Activated naive CD8-positive, alpha-beta T cell treated with anti-CD3 and anti-CD28 coated beads, Interleukin-2, amount 50 U/mL, for 24 hours (primary cell): ENCODE data around the gene TAS2R14.

Experiments used
- ATAC-seq: fragments of 150-1000 bp; cut with Tn5 transposase; one replicate; pipeline ENCODE4 v1.10.0; 2021
- DNase-seq: peaks from one replicate; pipeline ENCODE4 v3.0.0; 2021
- H3K27ac Mint-ChIP-seq: one replicate; pipeline ENCODE4 v1.8.0; 2021; ENCODE audit warnings: mild to moderate bottlenecking, mixed read lengths
- H3K27me3 Mint-ChIP-seq: one replicate; pipeline ENCODE4 v1.8.0; 2021; ENCODE audit warnings: mixed read lengths
- H3K36me3 Mint-ChIP-seq: one replicate; pipeline ENCODE4 v1.8.0; 2021; ENCODE audit warnings: low read depth, mixed read lengths
- H3K4me1 Mint-ChIP-seq: one replicate; pipeline ENCODE4 v1.8.0; 2021; ENCODE audit warnings: mixed read lengths
- H3K4me3 Mint-ChIP-seq: one replicate; pipeline ENCODE4 v1.8.0; 2021; ENCODE audit warnings: mild to moderate bottlenecking, moderate library complexity, mixed read lengths
- H3K9me3 Mint-ChIP-seq: one replicate; pipeline ENCODE4 v1.8.0; 2021; ENCODE audit warnings: mixed read lengths

The TAS2R14 gene

GRCh38 chr12:10941369-10941768 lies 2.3 kb upstream of the TAS2R14 start:
- no peak overlapping the region for H3K4me3 Mint-ChIP-seq
- H3K36me3 Mint-ChIP-seq: no peaks in the 10 kb centered on the region
- H3K4me1 Mint-ChIP-seq: no peaks in the 10 kb centered on the region
- no peak for DNase-seq
- peaks cover 16% of the 10 kb centered on the region for H3K9me3 Mint-ChIP-seq
- no peak overlapping the region for H3K27ac Mint-ChIP-seq
- no peaks in the 10 kb centered on the region for H3K27me3 Mint-ChIP-seq
- no peak for ATAC-seq

GRCh38 chr12:10940389-10940788 lies 1.3 kb upstream of the TAS2R14 start:
- Mint-ChIP-seq H3K27ac (no peak overlapping the region), H3K9me3 (peaks cover 7% of the 10 kb centered on the region), H3K36me3 (no peaks in the 10 kb centered on the region), H3K27me3 (no peaks in the 10 kb centered on the region), H3K4me1 (no peaks in the 10 kb centered on the region), H3K4me3 (no peak overlapping the region)
- no peak for ATAC-seq
- DNase-seq: no peak

DNA sequence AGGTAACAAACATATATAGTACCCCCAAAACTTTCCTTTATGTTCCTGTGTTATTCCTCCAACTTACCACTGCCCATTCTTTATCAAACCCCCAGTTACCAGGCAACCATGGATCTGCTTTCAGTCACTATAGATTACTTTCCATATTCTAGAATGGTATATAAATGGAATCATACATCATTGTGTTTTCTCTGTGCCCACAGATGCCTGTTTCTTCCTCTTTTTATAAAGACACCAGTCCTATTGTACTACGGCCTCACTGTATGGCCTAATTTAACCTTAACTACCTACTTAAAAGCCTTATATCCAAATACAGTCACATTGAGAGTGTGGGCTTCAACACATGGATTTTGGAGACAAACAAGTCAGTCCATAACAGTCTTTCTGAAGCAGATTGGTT lies 2.6 kb downstream of the TAS2R14 start:
- Mint-ChIP-seq H3K27me3 (no peaks in the 10 kb centered on the region), H3K27ac (no peak overlapping the region), H3K4me1 (no peaks in the 10 kb centered on the region), H3K4me3 (no peak overlapping the region), H3K9me3 (no peaks in the 10 kb centered on the region), H3K36me3 (no peaks in the 10 kb centered on the region)
- no peak for ATAC-seq
- DNase-seq: no peak

GRCh38 chr12:10928746-10929286 lies 10.2 kb downstream of the TAS2R14 start, which contains the start of gene PRH2:
Gene PRH2, plus strand, starts transcription at chr12:10929236. Its CDS starts 38 bp downstream, at chr12:10929274.
- H3K36me3 Mint-ChIP-seq: peaks cover 8% of the 10 kb centered on the region
- no peak within 1 kb of the TSS for H3K4me3 Mint-ChIP-seq
- no peaks in the 10 kb centered on the region for H3K9me3 Mint-ChIP-seq
- no peak for ATAC-seq
- no peaks in the 10 kb centered on the region for H3K4me1 Mint-ChIP-seq
- H3K27me3 Mint-ChIP-seq: no peaks in the 10 kb centered on the region
- no peak within 1 kb of the TSS for H3K27ac Mint-ChIP-seq
- no peak for DNase-seq

DNA sequence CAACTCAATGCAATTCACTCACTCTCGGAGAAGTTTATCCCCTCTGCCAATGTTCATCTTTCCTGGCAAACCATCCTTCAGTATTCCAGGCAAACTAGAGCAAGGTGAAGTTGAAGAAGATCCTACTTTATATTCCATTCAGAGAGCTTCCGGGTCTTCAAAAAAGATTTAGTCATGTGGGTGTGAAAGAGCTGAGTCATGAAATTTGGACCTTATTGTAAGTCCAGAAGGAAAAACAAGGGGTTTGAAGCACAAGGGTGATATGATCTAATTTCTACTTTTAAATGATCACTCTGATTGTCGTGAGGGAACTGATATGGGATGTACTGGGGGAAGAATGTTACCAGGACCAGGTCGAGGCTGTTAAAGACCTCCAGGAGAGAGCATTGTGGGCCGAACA lies 12.8 kb downstream of the TAS2R14 start:
- DNase-seq (no peak), ATAC-seq (no peak)
- H3K4me3 Mint-ChIP-seq: no peak overlapping the region
- H3K27ac Mint-ChIP-seq: no peak overlapping the region
- H3K4me1 Mint-ChIP-seq: no peaks in the 10 kb centered on the region
- peaks cover 7% of the 10 kb centered on the region for H3K36me3 Mint-ChIP-seq
- no peaks in the 10 kb centered on the region for H3K27me3 Mint-ChIP-seq
- H3K9me3 Mint-ChIP-seq: no peaks in the 10 kb centered on the region

GRCh38 chr12:10919809-10920208 lies 19.3 kb downstream of the TAS2R14 start:
- Mint-ChIP-seq H3K27me3 (no peaks in the 10 kb centered on the region), H3K9me3 (no peaks in the 10 kb centered on the region), H3K36me3 (peaks cover 2% of the 10 kb centered on the region), H3K4me1 (no peaks in the 10 kb centered on the region), H3K27ac (no peak overlapping the region), H3K4me3 (no peak overlapping the region)
- DNase-seq (no peak), ATAC-seq (no peak)

- Mint-ChIP-seq H3K27ac (no peak overlapping the region), H3K36me3 (peaks cover 23% of the 10 kb centered on the region), H3K4me1 (no peaks in the 10 kb centered on the region), H3K4me3 (no peak overlapping the region), H3K27me3 (no peaks in the 10 kb centered on the region), H3K9me3 (peaks cover 16% of the 10 kb centered on the region)
- ATAC-seq: no peak
- no peak for DNase-seq
Observed at GRCh38 chr12:10910380-10910779, 28.7 kb downstream of the TAS2R14 start.

DNA sequence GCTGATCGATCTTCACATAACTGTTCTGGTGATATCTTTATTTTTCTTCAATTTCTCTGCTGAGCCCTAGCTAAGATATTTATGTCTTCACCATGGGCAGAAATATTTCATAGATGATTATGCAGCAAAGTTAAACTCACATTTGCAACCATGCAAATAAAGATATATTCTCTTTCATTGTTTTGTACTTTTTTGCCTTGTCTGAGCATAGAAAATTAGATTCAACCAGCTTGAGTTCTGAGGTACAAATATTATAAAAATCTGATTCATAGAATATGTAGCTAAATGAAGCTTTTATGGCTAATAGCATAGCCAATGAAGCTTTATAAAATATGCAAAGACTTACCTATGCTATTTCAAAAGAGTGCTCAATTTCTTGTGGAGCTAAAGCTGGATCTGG lies 29.6 kb downstream of the TAS2R14 start, which contains the start of gene TAS2R13:
TSS of gene TAS2R13 (minus strand) at position 101 of the 400 bp plus-strand sequence. CDS start 264 bp downstream, outside the sequence.
- no peak within 1 kb of the TSS for H3K27ac Mint-ChIP-seq
- no peak within 1 kb of the TSS for H3K4me3 Mint-ChIP-seq
- no peak for ATAC-seq
- no peak for DNase-seq
- H3K27me3 Mint-ChIP-seq: no peaks in the 10 kb centered on the region
- H3K9me3 Mint-ChIP-seq: peaks cover 24% of the 10 kb centered on the region
- H3K4me1 Mint-ChIP-seq: no peaks in the 10 kb centered on the region
- H3K36me3 Mint-ChIP-seq: peaks cover 29% of the 10 kb centered on the region

DNA sequence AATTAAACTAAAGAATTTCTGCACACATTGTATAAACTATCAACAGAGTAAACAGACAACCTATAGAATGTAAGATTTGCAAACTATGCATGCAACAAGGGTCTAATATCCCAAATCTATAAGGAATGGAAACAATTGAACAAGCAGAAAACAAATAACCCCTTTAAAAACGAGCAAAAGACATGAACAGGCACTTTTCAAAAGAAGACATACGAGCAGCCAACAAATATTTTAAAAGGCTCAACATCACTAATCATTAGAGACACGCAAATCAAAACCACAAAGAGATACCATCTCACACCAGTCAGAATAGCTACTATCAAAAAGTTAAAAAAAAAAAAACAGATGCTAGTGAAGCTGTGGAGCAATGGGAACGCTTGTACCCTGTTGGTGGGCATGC lies 34.4 kb downstream of the TAS2R14 start:
- no peak overlapping the region for H3K27ac Mint-ChIP-seq
- peaks cover 40% of the 10 kb centered on the region for H3K36me3 Mint-ChIP-seq
- no peak overlapping the region for H3K4me3 Mint-ChIP-seq
- DNase-seq: no peak
- no peaks in the 10 kb centered on the region for H3K27me3 Mint-ChIP-seq
- ATAC-seq: no peak
- H3K4me1 Mint-ChIP-seq: no peaks in the 10 kb centered on the region
- peaks cover 41% of the 10 kb centered on the region for H3K9me3 Mint-ChIP-seq

DNA sequence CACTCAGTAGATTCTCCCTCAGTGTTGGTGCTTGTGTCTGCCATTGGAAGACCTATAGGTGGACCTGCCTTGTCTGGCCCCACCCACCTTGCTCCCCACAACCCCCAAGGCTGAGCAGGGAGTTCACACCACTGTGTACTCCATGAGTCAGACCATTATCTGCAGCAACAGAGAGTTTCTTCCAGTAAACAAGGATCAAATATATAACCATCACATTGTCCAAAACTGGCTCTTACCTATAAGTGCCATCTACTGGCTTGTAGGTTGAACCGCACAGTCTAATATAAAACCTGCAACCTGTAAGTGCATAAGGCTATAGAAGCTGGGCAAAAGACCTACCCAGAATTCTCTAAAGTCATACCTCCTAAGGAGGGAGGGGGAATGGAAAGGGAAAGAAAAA lies 37.6 kb downstream of the TAS2R14 start:
- DNase-seq: no peak
- H3K9me3 Mint-ChIP-seq: peaks cover 36% of the 10 kb centered on the region
- no peak for ATAC-seq
- no peak overlapping the region for H3K27ac Mint-ChIP-seq
- no peaks in the 10 kb centered on the region for H3K4me1 Mint-ChIP-seq
- no peaks in the 10 kb centered on the region for H3K27me3 Mint-ChIP-seq
- H3K4me3 Mint-ChIP-seq: no peak overlapping the region
- H3K36me3 Mint-ChIP-seq: peaks cover 29% of the 10 kb centered on the region

DNA sequence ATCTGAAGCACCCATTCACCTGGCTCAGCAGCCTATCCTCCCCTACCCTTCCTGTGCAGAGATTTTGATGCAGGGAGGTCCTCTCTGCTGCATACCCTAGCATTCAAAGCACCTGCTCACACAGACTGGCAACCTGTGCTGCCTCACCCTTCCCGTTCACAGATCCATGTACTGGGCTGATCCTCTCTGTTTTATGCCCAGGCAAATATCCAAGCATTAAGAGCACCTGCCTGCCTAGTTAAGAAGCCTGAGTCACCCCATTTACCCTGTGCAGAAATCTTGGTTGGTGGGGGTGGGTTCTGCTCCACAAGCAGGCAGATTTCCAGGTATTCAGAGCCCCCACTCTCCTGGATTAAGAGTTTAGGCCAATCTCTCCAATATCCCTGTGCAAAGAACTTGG lies 38.1 kb downstream of the TAS2R14 start:
- ATAC-seq (no peak), DNase-seq (no peak)
- Mint-ChIP-seq H3K4me1 (no peaks in the 10 kb centered on the region), H3K9me3 (peaks cover 35% of the 10 kb centered on the region), H3K27me3 (no peaks in the 10 kb centered on the region), H3K4me3 (no peak overlapping the region), H3K27ac (no peak overlapping the region), H3K36me3 (peaks cover 29% of the 10 kb centered on the region)

DNA sequence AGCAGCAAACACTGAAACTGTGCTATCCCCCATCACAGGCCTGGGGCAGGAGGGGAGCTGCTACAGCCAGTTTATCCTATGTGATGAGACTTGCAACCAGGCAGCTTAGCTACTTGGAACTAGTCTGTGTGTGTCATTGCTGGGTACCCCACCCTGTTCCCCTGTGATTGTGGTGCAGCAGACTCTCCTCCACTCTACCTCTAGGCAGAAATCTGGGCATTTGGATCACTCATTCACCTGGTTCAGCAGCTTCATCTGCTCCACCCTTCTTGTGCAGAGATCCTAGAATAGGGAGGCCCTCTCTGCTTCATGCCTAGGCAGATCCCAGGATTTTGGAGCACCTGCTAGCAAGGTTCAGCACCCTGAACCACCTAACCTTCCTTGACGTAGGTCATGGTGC lies 38.5 kb downstream of the TAS2R14 start:
- no peak for ATAC-seq
- Mint-ChIP-seq H3K4me3 (no peak overlapping the region), H3K9me3 (peaks cover 33% of the 10 kb centered on the region)

DNA sequence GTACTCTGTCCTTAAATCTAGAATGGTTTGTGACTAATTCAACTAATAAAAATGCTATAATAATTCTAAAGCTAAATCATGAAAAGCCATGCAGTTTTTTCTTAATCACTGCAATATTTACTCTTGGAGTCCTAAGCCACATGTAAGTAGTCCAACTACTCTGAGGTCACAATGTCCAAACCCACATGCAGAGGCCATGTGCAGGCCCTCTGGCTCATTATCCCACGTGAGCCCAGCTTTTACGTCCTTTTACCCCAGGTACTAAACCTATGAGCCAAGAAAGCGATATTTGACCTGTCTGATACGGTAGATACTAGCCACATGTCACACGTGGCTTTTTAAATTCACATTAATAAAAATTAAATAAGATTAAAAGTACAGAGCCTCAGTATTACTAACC lies 42.2 kb downstream of the TAS2R14 start:
- Mint-ChIP-seq H3K4me1 (no peaks in the 10 kb centered on the region), H3K27ac (no peak overlapping the region), H3K36me3 (peaks cover 12% of the 10 kb centered on the region), H3K27me3 (no peaks in the 10 kb centered on the region), H3K4me3 (no peak overlapping the region), H3K9me3 (peaks cover 5% of the 10 kb centered on the region)
- DNase-seq (no peak), ATAC-seq (no peak)

More for the DNA sequence above, 38.5 kb downstream of the TAS2R14 start:
- H3K27me3 Mint-ChIP-seq: no peaks in the 10 kb centered on the region
- H3K27ac Mint-ChIP-seq: no peak overlapping the region
- DNase-seq: no peak
- peaks cover 27% of the 10 kb centered on the region for H3K36me3 Mint-ChIP-seq
- H3K4me1 Mint-ChIP-seq: no peaks in the 10 kb centered on the region

- H3K4me3 Mint-ChIP-seq: no peak overlapping the region
- H3K27ac Mint-ChIP-seq: no peak overlapping the region
- DNase-seq (no peak), ATAC-seq (no peak)
- H3K36me3 Mint-ChIP-seq: peaks cover 14% of the 10 kb centered on the region
- no peaks in the 10 kb centered on the region for H3K27me3 Mint-ChIP-seq
- H3K9me3 Mint-ChIP-seq: no peaks in the 10 kb centered on the region
- no peaks in the 10 kb centered on the region for H3K4me1 Mint-ChIP-seq
Observed at GRCh38 chr12:10891937-10892336, 47.1 kb downstream of the TAS2R14 start.

GRCh38 chr12:10889226-10889625 lies 49.8 kb downstream of the TAS2R14 start:
- ATAC-seq: no peak
- no peaks in the 10 kb centered on the region for H3K4me1 Mint-ChIP-seq
- no peak overlapping the region for H3K27ac Mint-ChIP-seq
- no peaks in the 10 kb centered on the region for H3K27me3 Mint-ChIP-seq
- H3K9me3 Mint-ChIP-seq: no peaks in the 10 kb centered on the region
- no peak for DNase-seq
- H3K36me3 Mint-ChIP-seq: peaks cover 8% of the 10 kb centered on the region
- H3K4me3 Mint-ChIP-seq: no peak overlapping the region
